Activated naive CD8-positive, alpha-beta T cell treated with anti-CD3 and anti-CD28 coated beads, Interleukin-2, amount 50 U/mL, for 24 hours (primary cell): ENCODE measurements around the gene BRCA2.

ENCODE experiments used
- ATAC-seq: fragments of 150-1000 bp; cut with Tn5 transposase; one replicate; pipeline ENCODE4 v1.10.0; 2021
- DNase-seq: peaks from one replicate; pipeline ENCODE4 v3.0.0; 2021
- H3K27ac Mint-ChIP-seq: one replicate; pipeline ENCODE4 v1.8.0; 2021; ENCODE audit warnings: mild to moderate bottlenecking, mixed read lengths
- H3K27me3 Mint-ChIP-seq: one replicate; pipeline ENCODE4 v1.8.0; 2021; ENCODE audit warnings: mixed read lengths
- H3K36me3 Mint-ChIP-seq: one replicate; pipeline ENCODE4 v1.8.0; 2021; ENCODE audit warnings: low read depth, mixed read lengths
- H3K4me1 Mint-ChIP-seq: one replicate; pipeline ENCODE4 v1.8.0; 2021; ENCODE audit warnings: mixed read lengths
- H3K4me3 Mint-ChIP-seq: one replicate; pipeline ENCODE4 v1.8.0; 2021; ENCODE audit warnings: mild to moderate bottlenecking, moderate library complexity, mixed read lengths
- H3K9me3 Mint-ChIP-seq: one replicate; pipeline ENCODE4 v1.8.0; 2021; ENCODE audit warnings: mixed read lengths

The BRCA2 gene

GRCh38 chr13:32446220-32446619, 130.9 kb downstream of the BRCA2 start:
- H3K27me3 Mint-ChIP-seq: no peaks in the 10 kb centered on the region
- no peaks in the 10 kb centered on the region for H3K9me3 Mint-ChIP-seq
- no peak for ATAC-seq
- no peak overlapping the region for H3K4me3 Mint-ChIP-seq
- H3K4me1 Mint-ChIP-seq: peaks cover 11% of the 10 kb centered on the region
- peaks cover 1% of the 10 kb centered on the region for H3K36me3 Mint-ChIP-seq
- no peak for DNase-seq
- H3K27ac Mint-ChIP-seq: no peak overlapping the region

DNA sequence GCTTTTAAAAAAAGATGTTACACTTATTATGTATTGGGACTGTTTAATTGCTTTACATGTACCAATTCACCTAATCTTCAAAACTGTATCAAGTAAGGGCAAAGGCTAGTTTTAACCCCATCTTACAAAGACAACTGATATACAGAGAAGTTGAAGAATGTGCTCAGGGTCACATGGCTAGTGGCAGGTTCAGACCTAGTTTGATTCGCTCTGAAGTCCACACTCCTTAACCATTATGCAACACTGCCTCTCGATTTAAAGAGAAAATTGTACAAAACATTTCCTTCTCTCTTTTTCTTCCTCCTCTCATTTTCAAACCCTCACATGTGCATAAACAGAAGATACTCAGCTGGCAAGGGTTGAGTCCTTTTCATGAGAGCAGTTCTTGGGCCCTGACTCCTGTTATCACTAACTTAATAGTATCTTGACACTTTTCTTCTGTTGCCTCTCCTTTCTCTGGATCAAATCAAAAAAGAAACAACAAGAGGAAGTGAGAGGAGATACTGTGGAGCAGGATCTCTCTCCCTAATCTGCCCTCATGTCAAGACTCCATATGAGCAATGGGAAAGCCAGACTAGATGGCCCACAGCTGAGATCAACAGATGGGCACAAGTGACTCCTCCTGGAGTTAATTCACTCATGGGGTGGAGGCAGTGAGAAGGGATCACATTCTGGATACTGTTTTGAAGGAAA, 131.6 kb downstream of the BRCA2 start:
- Mint-ChIP-seq H3K36me3 (peaks cover 1% of the 10 kb centered on the region), H3K4me3 (no peak overlapping the region), H3K27me3 (no peaks in the 10 kb centered on the region), H3K9me3 (no peaks in the 10 kb centered on the region), H3K4me1 (peaks cover 11% of the 10 kb centered on the region), H3K27ac (no peak overlapping the region)
- DNase-seq (no peak), ATAC-seq (no peak)

DNA sequence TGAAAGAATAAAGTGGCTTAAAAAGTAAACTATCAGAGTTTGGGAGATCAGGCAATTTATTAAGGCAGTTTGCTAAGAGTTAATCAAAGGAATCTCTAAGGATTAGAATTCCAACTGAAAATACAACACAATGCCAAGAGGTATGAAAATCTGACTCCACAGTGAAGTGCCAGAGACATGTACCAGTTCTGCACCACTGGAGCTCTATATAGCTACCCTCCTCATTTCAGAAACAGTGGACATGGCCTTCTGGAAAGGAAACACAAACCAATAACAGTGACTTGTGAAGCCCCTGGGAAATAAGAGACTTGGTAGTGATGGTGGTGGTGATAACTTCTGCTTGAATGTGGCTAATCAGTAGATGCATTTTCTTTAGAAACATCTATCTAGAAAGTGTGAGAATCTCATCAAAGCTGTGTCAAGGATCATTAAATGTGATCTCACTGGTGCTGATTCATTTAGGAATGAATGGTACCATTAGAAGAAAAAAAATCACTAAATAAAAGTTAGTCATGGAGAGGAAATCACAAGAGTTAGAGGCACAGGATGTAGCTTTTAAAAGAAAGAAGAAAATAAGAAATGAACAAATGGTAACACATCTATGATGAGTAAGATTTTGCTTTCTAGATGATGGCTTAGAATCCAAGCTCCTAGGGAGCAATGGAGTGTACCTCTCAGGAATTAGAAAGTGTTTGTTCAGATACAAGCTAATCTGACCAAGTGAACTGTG, 132.8 kb downstream of the BRCA2 start:
- ATAC-seq (no peak), DNase-seq (no peak)
- H3K27ac Mint-ChIP-seq: no peak overlapping the region
- no peaks in the 10 kb centered on the region for H3K9me3 Mint-ChIP-seq
- peaks cover 1% of the 10 kb centered on the region for H3K36me3 Mint-ChIP-seq
- H3K4me3 Mint-ChIP-seq: no peak overlapping the region
- peaks cover 7% of the 10 kb centered on the region for H3K4me1 Mint-ChIP-seq
- no peaks in the 10 kb centered on the region for H3K27me3 Mint-ChIP-seq

GRCh38 chr13:32448972-32449371, 133.7 kb downstream of the BRCA2 start:
- DNase-seq (no peak), ATAC-seq (no peak)
- Mint-ChIP-seq H3K9me3 (no peaks in the 10 kb centered on the region), H3K27ac (no peak overlapping the region), H3K36me3 (peaks cover 1% of the 10 kb centered on the region), H3K4me3 (no peak overlapping the region), H3K27me3 (no peaks in the 10 kb centered on the region), H3K4me1 (peaks cover 6% of the 10 kb centered on the region)
